GM18505 (cell line): ENCODE results near the gene ETDC.

ENCODE experiments used
- ATAC-seq: cut with Tn5 transposase; IDR thresholded peaks from one replicate; pipeline ENCODE4 v1.9.1; 2021; ENCODE audit not compliant: unreplicated experiment
- POLR2A ChIP-seq: IDR thresholded peaks from 4 replicates; pipeline ENCODE4 v1.6.1; 2011; ENCODE audit warnings: borderline replicate concordance; ENCODE audit not compliant: insufficient read depth, insufficient read length; ENCODE audit errors: extremely low read depth

The ETDC gene

DNA sequence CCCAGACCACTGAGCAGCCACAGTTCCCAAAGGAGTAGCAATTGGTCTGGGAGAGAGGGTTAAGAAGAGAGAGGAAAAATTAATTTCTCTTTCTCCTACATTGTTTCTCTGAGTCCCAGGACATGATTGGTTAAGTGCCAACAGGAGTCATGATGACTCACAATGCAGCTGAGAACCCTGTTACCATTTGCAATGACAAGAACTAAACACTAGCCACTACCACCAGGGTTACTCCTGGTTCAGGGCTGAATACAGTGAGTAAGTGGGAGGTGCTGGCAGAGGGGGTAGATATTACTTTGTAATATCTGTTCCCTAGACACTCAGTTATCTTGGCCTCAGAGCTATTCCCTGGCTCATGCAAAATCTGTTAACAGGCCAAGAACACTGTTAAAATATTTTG lies 18.0 kb downstream of the ETDC start:
- TF ChIP-seq POLR2A, result no peak
- no peak for ATAC-seq

DNA sequence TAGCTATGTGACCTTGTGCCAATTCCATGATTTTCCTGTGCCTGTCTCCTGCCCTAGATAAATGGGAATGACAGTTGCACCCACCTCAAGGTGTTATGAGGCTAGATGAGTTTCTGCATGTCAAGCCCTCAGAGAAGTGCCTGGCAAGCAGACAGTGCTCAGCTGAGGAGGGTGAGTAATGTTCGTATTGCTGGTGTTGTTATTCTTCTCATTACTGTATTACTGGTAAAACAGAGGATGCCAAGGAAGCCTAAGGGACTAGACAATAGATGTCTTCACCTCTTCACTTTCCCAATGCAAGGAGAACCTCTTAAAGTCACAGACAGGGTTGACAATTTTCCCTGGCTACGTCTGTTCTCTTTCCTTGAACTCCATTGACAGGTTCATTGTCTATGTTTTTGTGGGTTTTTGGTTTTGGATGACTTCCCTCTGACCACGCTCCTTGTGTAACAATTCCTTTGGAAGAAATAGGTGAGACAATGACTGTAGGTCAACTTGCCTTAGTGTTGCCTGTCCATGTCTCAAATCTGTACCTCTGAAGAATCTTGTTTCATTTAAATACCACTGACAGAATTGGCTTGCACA lies 19.2 kb downstream of the ETDC start:
- no peak for ATAC-seq
- no peak for TF ChIP-seq POLR2A

DNA sequence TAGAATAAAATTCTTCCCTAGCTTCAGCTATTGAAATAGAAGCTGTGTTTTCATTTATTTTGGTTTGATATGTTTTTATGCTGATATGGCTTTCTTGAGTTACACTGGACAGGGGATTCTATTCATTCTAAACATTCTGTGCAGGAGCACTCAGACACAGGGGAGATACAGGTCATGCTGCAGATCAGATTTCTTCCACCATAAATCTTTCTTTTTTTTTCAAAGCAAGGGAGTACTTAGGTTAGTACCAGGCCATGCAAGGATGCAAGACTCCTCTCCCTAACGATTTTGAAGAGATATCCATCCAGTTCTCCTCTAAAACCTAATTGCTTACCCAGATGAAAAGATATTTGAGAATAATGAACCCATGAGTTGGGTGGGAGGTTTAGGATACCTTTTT lies 21.4 kb downstream of the ETDC start:
- no peak for TF ChIP-seq POLR2A
- ATAC-seq, result no peak

DNA sequence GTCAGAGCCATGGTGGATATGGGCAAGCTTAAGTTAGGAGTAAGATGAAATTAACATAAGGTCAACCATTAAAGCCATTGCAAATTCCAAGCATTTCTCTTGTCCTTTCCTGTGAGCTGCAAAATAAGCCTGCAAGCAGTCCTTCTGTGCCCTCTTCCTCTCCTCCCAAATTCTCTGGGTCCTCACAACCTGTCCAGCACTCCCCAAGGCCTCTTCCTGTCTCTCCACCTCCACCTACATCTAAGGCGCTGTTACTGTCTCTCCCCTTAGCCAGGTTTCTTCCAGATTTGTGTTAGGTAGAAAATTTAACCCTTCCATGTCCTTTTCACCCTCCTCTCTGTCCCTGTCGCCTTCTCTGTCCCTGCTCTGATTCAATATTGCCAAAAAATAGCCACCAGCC lies 22.2 kb downstream of the ETDC start:
- TF ChIP-seq POLR2A, result no peak
- no peak for ATAC-seq

DNA sequence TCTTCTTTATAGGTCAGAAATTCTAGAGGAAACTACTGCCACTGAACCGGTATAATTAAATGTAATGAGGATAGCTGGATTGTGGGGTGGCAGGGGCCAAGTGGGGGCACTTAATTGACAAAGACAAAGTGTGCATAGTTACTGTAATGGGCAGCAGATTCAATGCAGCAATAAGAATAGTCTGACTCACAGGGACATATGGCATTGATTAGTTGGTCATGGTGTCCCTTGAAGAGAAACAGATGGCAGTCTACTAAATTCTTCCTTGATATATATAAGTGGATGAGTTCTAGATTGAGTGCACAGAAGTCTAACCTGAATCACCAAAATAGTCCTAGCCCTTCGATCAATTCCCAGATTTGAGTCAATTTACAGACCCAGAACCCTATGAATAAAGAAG lies 31.6 kb downstream of the ETDC start:
- ATAC-seq, result no peak
- no peak for TF ChIP-seq POLR2A

DNA sequence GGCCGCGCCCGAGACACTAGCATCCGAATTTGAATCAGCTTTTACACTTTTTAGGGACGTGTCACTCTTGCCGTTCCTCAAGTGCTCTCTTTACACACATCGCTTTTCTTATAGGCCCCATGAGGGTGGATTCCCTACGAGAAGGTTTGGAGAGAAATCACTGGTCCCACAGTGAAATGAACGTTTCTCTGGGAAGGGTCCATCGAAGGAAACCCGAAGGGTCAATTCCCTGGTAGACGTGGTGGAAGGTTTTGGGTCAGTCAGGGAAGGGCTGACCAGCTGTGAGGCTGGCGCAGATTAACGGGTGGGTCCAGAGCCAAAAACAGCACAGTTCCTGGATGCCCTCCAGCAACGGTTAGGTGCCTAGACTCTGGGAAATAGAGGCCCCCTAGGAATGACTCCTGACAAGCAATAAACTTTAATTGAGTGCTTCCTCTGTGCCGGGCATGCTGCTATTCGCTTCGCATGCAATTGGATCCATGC lies 35.9 kb downstream of the ETDC start:
- no peak for TF ChIP-seq POLR2A
- ATAC-seq, result no peak

DNA sequence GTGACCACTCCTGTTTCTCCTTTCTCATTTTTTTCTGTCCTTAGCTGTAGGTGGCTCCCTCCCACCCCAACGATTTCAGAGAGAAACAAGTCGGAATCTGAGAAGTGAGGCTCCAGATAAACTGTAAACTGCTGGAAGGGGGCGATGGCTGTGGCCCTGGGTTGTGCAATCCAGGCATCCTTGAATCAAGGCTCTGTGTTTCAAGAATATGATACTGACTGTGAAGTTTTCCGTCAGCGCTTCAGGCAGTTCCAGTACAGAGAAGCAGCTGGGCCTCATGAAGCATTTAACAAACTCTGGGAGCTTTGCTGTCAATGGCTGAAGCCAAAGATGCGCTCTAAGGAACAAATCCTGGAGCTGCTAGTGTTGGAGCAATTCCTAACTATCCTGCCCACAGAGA lies 37.7 kb downstream of the ETDC start:
- no peak for ATAC-seq
- no peak for TF ChIP-seq POLR2A

DNA sequence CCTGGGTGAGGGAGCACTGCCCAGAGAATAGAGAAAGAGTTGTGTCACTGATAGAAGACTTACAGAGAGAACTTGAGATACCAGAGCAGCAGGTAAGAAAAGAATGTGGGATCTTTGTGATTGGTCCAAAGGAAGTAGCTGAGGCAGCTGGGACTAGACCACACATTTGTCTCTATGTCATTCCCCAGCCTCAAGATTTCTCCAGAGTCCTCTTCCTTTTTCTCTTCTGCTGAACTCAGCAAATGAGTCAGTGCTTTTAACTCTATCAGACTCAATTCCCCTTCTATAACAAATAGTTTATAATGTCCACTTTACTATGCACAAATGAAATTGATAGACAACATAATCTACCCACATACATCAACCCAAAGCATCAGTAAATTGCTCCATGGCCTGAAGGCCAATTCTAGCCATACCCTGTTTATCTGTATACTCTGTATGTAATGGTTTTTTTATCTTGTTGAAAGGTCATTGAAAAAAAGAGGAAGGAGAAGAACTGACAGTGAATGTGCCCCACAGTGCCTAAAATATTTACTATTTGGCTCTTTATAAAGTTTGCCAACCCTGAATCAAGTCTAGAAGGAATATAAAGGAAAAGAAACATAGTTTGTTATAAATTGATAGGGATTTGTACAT lies 38.2 kb downstream of the ETDC start:
- ATAC-seq, result no peak
- TF ChIP-seq POLR2A, result no peak

DNA sequence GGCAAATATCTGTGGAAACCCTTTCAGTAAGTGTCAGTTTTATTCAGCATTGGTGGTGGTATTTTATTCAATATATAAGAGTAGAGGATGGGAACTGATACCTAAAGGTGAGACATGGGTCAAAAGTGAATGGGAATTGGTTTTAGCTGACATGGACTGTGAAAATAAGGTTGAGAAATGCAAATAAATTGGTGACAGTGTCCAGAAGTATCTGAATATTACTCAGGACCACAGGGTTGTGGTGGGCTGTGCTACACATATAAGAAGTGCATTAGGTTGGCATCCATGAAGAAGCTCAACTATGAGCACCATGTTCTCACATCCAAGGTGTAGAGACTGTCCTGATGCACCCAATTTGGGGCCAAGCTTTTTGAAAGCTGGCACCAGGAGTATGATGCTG lies 45.0 kb downstream of the ETDC start:
- no peak for TF ChIP-seq POLR2A
- ATAC-seq, result no peak
